Activated CD8-positive, alpha-beta T cell treated with anti-CD3 and anti-CD28 coated beads for 36 hours (primary cell): ENCODE results near the gene ARID3B. TPM values are rescaled to one million over a fixed set of nuclear protein-coding genes. Genes with fewer than 3 reads are reported as not detected.
"Not testable (repeated sequence)": the region's sequence is repeated elsewhere in the genome, so short reads cannot be mapped to it uniquely, and the experiment has no call there.

Experiments used
- ATAC-seq: fragments of 200-7000 bp; cut with Tn5 transposase; one replicate; pipeline ENCODE4 v1.10.0; 2021; ENCODE audit warnings: mild to moderate bottlenecking, moderate library complexity
- CTCF ChIA-PET: fragments of 350-600 bp; sonication (Branson Sonifier 250); formaldehyde crosslinking; loops from one replicate; lab custom pipeline; 2021; ENCODE audit warnings: antibody characterized with exemption; lab: Charles Lee
- POLR2A ChIA-PET: fragments of 350-600 bp; sonication (Branson Sonifier 250); formaldehyde crosslinking; loops from one replicate; lab custom pipeline; 2021; ENCODE audit warnings: antibody characterized with exemption; lab: Charles Lee
- DNase-seq: peaks from one replicate; pipeline ENCODE4 v3.0.0-alpha.2; 2020
- H3K27ac Mint-ChIP-seq: one replicate; pipeline ENCODE4 v1.8.0; 2021; ENCODE audit warnings: mild to moderate bottlenecking, mixed read lengths
- H3K27me3 Mint-ChIP-seq: one replicate; pipeline ENCODE4 v1.8.0; 2021; ENCODE audit warnings: mixed read lengths
- H3K36me3 Mint-ChIP-seq: one replicate; pipeline ENCODE4 v1.8.0; 2021; ENCODE audit warnings: low read depth, mixed read lengths
- H3K4me1 Mint-ChIP-seq: one replicate; pipeline ENCODE4 v1.8.0; 2021; ENCODE audit warnings: low read depth, mixed read lengths
- H3K4me3 Mint-ChIP-seq: one replicate; pipeline ENCODE4 v1.8.0; 2021; ENCODE audit warnings: mild to moderate bottlenecking, moderate library complexity, mixed read lengths
- H3K9me3 Mint-ChIP-seq: one replicate; pipeline ENCODE4 v1.8.0; 2021; ENCODE audit warnings: mixed read lengths
- CTCF ChIP-seq: fragments of 200-600 bp; IDR thresholded peaks from one replicate; pipeline ENCODE4 v1.8.0; 2022; ENCODE audit warnings: antibody characterized with exemption, mild to moderate bottlenecking
- intact Hi-C: fragments of 100-400 bp; cut with micrococcal nuclease; formaldehyde crosslinking; loops from one replicate; pipeline ENCODE4 v1.10.0; 2022
- total RNA-seq, 2 experiments: library from RNA; stranded (reverse); gene quantifications; one replicate each; pipeline ENCODE4 v1.2.3, GENCODE V29; 2021

Gene ARID3B
- total RNA-seq, 2 experiments from 2014 or later, result 35.2 to 36.2 TPM

- DNase-seq (no peak), ATAC-seq (no peak)
- no peak for TF ChIP-seq CTCF
- no peak overlapping the region for H3K4me3 Mint-ChIP-seq
- H3K27ac Mint-ChIP-seq, result peak overlapping the region; percentile 80
- no peaks in the 10 kb centered on the region for H3K9me3 Mint-ChIP-seq
- H3K27me3 Mint-ChIP-seq, result no peaks in the 10 kb centered on the region
- CTCF ChIA-PET, result interaction anchor here (1.2 to 6.9 kb wide), 3 partner anchors 8 to 255 kb away, joined by 4 to 79 read pairs (median 5); no protein-coding TSS in a partner anchor
- peaks cover 56% of the 10 kb centered on the region for H3K36me3 Mint-ChIP-seq
- intact Hi-C loops, result no loop called here
- peaks cover 31% of the 10 kb centered on the region for H3K4me1 Mint-ChIP-seq
- POLR2A ChIA-PET, result interaction anchor here (1.0 to 1.3 kb wide), 5 partner anchors 9 to 160 kb away, joined by 3 to 5 read pairs (median 3); partner anchors contain the start of gene CLK3
Observed at GRCh38 chr15:74627766-74628165, 86.7 kb downstream of the ARID3B start.

GRCh38 chr15:74628199-74628598 lies 87.2 kb downstream of the ARID3B start:
- POLR2A ChIA-PET, result interaction anchor here (0.9 to 1.3 kb wide), 4 partner anchors 9 to 159 kb away, joined by 3 to 5 read pairs (median 4); partner anchors contain the start of gene CLK3
- no peak for ATAC-seq
- H3K36me3 Mint-ChIP-seq, result peaks cover 53% of the 10 kb centered on the region
- intact Hi-C loops, result no loop called here
- TF ChIP-seq CTCF, result no peak
- peaks cover 31% of the 10 kb centered on the region for H3K4me1 Mint-ChIP-seq
- DNase-seq, result no peak
- no peaks in the 10 kb centered on the region for H3K9me3 Mint-ChIP-seq
- peak overlapping the region; percentile 80 for H3K27ac Mint-ChIP-seq
- H3K27me3 Mint-ChIP-seq, result no peaks in the 10 kb centered on the region
- H3K4me3 Mint-ChIP-seq, result no peak overlapping the region
- CTCF ChIA-PET, result interaction anchor here (0.7 to 1.6 kb wide), 2 partner anchors 9 to 255 kb away, joined by 3 to 5 read pairs; no protein-coding TSS in a partner anchor

GRCh38 chr15:74628949-74629348 lies 87.9 kb downstream of the ARID3B start:
- ChIA-PET CTCF (interaction anchor here (0.7 to 9.6 kb wide), 2 partner anchors 8 to 9 kb away, joined by 3 to 203 read pairs; partner anchors contain the start of gene CLK3), POLR2A (interaction anchor here (0.9 to 1.2 kb wide), 2 partner anchors 13 to 140 kb away, joined by 4 to 5 read pairs; partner anchors contain the start of gene CLK3)
- Mint-ChIP-seq H3K4me1 (peaks cover 29% of the 10 kb centered on the region), H3K9me3 (no peaks in the 10 kb centered on the region), H3K36me3 (peaks cover 50% of the 10 kb centered on the region), H3K27ac (peak overlapping the region; percentile 36), H3K27me3 (no peaks in the 10 kb centered on the region), H3K4me3 (no peak overlapping the region)
- intact Hi-C loops, result no loop called here
- ATAC-seq (no peak), DNase-seq (no peak)
- TF ChIP-seq CTCF, result no peak

GRCh38 chr15:74629696-74630095 lies 88.7 kb downstream of the ARID3B start:
- ChIA-PET POLR2A (interaction anchor here (1.2 kb wide), 1 partner anchor 12 kb away, joined by 3 read pairs; no protein-coding TSS in a partner anchor), CTCF (interaction anchor here (3.7 to 14.7 kb wide), 3 partner anchors 9 to 257 kb away, joined by 15 to 576 read pairs (median 203); partner anchors contain the start of gene CLK3)
- H3K27me3 Mint-ChIP-seq, H3K4me3 Mint-ChIP-seq, H3K27ac Mint-ChIP-seq, DNase-seq, ATAC-seq, H3K9me3 Mint-ChIP-seq: not testable (repeated sequence)
- Mint-ChIP-seq H3K36me3 (peaks cover 49% of the 10 kb centered on the region), H3K4me1 (peaks cover 27% of the 10 kb centered on the region)
- intact Hi-C loops, result loop anchor here (5.0 kb wide), 1 partner anchor 257 kb away; no protein-coding TSS in a partner anchor

GRCh38 chr15:74630284-74631086 lies 89.5 kb downstream of the ARID3B start:
- POLR2A ChIA-PET, result interaction anchor here (1.2 to 2.0 kb wide), 5 partner anchors 11 to 255 kb away, joined by 3 to 5 read pairs (median 4); partner anchors contain the start of gene CLK3
- H3K27ac Mint-ChIP-seq, result peak overlapping the region; percentile 60

More at GRCh38 chr15:74630284-74631086, 89.5 kb downstream of the ARID3B start:
- peaks cover 25% of the 10 kb centered on the region for H3K4me1 Mint-ChIP-seq
- no peak for ATAC-seq
- no peak for DNase-seq
- peaks cover 44% of the 10 kb centered on the region for H3K36me3 Mint-ChIP-seq
- no peaks in the 10 kb centered on the region for H3K9me3 Mint-ChIP-seq
- intact Hi-C loops, result loop anchor here (5.0 kb wide), 1 partner anchor 258 kb away; no protein-coding TSS in a partner anchor
- TF ChIP-seq CTCF, result no peak
- H3K27me3 Mint-ChIP-seq, result no peaks in the 10 kb centered on the region
- H3K4me3 Mint-ChIP-seq, result no peak overlapping the region
- CTCF ChIA-PET, result interaction anchor here (1.1 to 14.7 kb wide), 16 partner anchors 10 to 271 kb away, joined by 3 to 576 read pairs (median 8); partner anchors contain the start of genes CLK3 and CYP1A1
